A549 treated with RU486 at 1 μM for 4 hours (cell line): Measurements from ENCODE around the gene WDR88. TPM values are rescaled to one million over a fixed set of nuclear protein-coding genes. Genes with fewer than 3 reads are reported as not detected.

ENCODE experiments used
- total RNA-seq: library from RNA; stranded (reverse); fragments of 200-300 nt; extraction: Qiagen RNA extraction; gene quantifications from 5 replicates; pipeline ENCODE4 v1.2.3, GENCODE V29; 2022; ENCODE audit warnings: low read depth

The WDR88 gene, protein sequence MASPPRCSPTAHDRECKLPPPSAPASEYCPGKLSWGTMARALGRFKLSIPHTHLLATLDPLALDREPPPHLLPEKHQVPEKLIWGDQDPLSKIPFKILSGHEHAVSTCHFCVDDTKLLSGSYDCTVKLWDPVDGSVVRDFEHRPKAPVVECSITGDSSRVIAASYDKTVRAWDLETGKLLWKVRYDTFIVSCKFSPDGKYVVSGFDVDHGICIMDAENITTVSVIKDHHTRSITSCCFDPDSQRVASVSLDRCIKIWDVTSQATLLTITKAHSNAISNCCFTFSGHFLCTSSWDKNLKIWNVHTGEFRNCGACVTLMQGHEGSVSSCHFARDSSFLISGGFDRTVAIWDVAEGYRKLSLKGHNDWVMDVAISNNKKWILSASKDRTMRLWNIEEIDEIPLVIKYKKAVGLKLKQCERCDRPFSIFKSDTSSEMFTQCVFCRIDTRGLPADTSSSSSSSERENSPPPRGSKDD
- 0.16 TPM in 1 of 5 replicates, not detected in the others for total RNA-seq

DNA sequence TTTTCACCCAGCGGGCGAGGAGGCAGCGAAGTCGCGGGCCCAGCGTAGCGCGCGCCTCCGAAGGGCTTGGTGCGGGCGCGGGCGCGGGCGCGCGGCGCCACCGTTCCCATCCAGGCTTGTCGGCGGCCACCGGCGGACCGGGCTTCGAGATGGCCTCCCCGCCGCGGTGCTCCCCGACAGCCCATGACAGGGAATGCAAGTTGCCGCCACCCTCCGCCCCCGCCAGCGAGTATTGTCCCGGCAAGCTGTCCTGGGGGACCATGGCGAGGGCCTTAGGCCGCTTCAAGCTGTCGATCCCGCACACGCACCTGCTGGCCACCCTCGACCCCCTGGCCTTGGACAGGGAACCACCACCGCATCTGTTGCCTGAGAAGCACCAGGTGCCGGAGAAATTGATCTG lies at the start of gene WDR88:
Gene WDR88, plus strand, starts transcription at position 94 of the 400 bp plus-strand sequence. Its CDS starts 56 bp downstream, at position 150.

DNA sequence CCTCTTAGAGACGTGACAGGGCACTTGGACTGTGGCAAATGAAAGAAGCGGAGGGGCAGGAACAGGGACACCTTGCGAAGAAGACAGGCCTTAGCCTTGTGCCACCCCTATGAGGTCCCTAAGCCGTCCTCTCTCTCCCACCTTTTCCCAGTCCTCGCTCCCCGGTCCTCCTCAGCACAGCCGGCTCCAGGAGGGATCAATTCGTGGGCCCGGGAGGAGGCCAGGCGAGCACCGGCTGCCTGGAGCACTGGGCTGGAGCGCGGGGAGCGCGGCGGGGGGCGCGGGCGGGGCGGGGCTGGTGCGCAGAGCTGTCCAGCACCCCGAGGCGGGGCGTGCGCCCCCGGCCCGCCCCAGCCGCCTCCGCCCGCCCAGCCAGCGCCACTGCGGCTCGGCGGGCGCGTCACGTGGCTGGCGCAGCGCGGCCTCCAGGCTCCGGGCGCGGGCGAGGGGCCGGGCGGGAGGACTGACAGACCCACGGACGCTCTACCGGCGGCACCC lies 62.0 kb downstream of the WDR88 start, which contains the start of gene LRP3:
Gene LRP3, plus strand, starts transcription at position 466 of the 498 bp plus-strand sequence. CDS start 456 bp downstream, outside the sequence.

Other genes starting within 250 kb of the WDR88 start
- 44.3 to 53.3 TPM (median 46.5 TPM) in 5 replicates for gene CEP89, start 160.2 kb upstream of the WDR88 start, total RNA-seq
- gene FAAP24, start 159.9 kb upstream of the WDR88 start, total RNA-seq = 14.5 to 17.0 TPM (median 15.5 TPM) in 5 replicates
- gene RHPN2, start 67.2 kb upstream of the WDR88 start, total RNA-seq = 57.2 to 65.5 TPM (median 58.9 TPM) in 5 replicates
- 12.7 to 16.3 TPM (median 15.0 TPM) in 5 replicates for gene GPATCH1, start 50.9 kb upstream of the WDR88 start, total RNA-seq
- gene LRP3, start 62.2 kb downstream of the WDR88 start, total RNA-seq = 31.6 to 61.9 TPM (median 53.0 TPM) in 5 replicates
- 0.09 to 0.14 TPM (median 0.13 TPM) in 3 of 5 replicates, not detected in the others for gene SLC7A10, start 93.7 kb downstream of the WDR88 start, total RNA-seq
- 5.6 to 11.1 TPM (median 9.3 TPM) in 5 replicates for gene CEBPA, start 170.4 kb downstream of the WDR88 start, total RNA-seq
- gene CEBPG, start 241.6 kb downstream of the WDR88 start, total RNA-seq = 28.2 to 42.1 TPM (median 40.4 TPM) in 5 replicates